ENCODE measurements around the gene CD151.

CD151 gene

DNA sequence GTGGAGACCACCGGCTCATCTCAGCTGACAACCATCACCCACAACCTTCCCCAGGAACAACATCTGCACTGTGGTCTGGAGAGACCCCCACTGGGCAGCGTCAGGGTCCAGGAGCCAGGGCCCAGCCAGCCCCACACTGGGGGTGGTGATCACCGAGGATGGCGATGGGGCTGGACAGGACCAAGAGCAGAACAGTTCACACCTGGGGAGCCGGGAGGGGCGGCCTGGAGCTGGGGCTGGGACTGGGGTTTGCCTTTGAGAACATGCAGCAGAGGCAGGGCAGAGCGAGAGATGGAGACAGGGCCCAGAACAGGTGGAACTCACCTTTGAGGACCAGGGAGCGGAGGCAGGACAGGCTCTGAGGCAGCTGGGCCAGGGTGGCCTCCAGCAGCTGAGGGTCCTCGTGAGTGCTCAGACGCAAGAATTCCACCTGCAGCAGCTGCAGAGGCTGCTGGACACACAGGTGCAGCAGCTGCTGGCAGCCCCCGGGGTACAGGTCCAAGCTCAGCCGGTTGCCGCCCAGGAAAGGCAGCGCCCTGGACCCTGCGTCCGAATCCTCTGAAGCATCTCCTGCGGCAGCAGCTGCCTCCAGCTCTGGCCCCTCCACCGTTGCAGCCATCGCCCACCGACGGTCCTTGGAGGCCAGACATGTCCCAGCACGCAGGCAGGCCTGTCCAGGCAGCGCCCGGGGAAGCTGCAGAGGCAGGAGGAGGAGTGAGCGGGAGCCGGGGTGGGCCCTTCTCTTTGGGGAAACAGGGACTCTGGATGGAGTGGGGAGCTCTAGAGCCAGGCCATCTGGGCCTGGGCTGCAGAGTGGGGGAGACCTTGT is 28.8 kb upstream of the CD151 start:
- H3K4me1 ChIP-seq (ENCODE audit: control insufficient read depth in 1 of 2, insufficient read depth in 2 of 2, low read length in 2 of 2): peaks cover 17 to 27% of the 10 kb centered on the region in 2 donors
- H3K27ac ChIP-seq (ENCODE audit: low read depth, low read length): no peak overlapping the region
- peak overlapping the region; percentile 64 to 80 for H3K4me3 ChIP-seq (ENCODE audit: low read depth in 1 of 2, low read length in 2 of 2)
- peak overlapping the region; percentile 29 to 70 for H3K9ac ChIP-seq (ENCODE audit: low read depth in 1 of 2, low read length in 2 of 2)
- peaks cover 8 to 21% of the 10 kb centered on the region in 2 donors for H3K36me3 ChIP-seq (ENCODE audit: control insufficient read depth in 1 of 2, insufficient read depth in 2 of 2, low read length in 2 of 2)
- H3K9me3 ChIP-seq (ENCODE audit: control insufficient read depth in 1 of 2, low read length in 2 of 2): no peaks in the 10 kb centered on the region
- no peaks in the 10 kb centered on the region for H3K27me3 ChIP-seq (ENCODE audit: control insufficient read depth in 1 of 2, insufficient read depth in 2 of 2, low read length in 2 of 2)

DNA sequence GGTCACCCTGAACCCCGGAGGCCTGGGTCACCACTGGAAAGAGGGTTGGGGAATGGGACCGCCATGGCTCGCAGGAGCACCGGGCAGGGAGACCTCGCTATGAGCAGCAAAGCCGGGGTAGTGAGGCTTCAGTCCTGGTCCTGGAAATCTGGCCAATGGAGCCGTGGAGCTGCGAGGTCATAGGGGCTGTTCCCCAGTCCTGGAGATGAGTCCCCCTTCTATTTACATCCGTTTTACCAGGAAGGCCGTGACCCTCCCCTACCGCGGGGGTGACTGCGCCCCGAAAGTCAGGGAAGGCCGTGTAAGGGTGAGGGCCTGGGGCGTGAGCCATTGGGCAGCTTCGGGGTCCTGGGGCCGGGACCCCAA is 28.2 kb upstream of the CD151 start:
- Histone ChIP-seq H3K36me3 (ENCODE audit: control insufficient read depth in 1 of 2, insufficient read depth in 2 of 2, low read length in 2 of 2) (peaks cover 8 to 15% of the 10 kb centered on the region in 2 donors), H3K4me1 (ENCODE audit: control insufficient read depth in 1 of 2, insufficient read depth in 2 of 2, low read length in 2 of 2) (peaks cover 17 to 28% of the 10 kb centered on the region in 2 donors), H3K9ac (ENCODE audit: low read depth in 1 of 2, low read length in 2 of 2) (peak overlapping the region; percentile 29 to 70), H3K27me3 (ENCODE audit: control insufficient read depth in 1 of 2, insufficient read depth in 2 of 2, low read length in 2 of 2) (no peaks in the 10 kb centered on the region), H3K27ac (ENCODE audit: low read depth, low read length) (no peak overlapping the region), H3K4me3 (ENCODE audit: low read depth in 1 of 2, low read length in 2 of 2) (peak overlapping the region; percentile 64 to 80), H3K9me3 (ENCODE audit: control insufficient read depth in 1 of 2, low read length in 2 of 2) (no peaks in the 10 kb centered on the region)

DNA sequence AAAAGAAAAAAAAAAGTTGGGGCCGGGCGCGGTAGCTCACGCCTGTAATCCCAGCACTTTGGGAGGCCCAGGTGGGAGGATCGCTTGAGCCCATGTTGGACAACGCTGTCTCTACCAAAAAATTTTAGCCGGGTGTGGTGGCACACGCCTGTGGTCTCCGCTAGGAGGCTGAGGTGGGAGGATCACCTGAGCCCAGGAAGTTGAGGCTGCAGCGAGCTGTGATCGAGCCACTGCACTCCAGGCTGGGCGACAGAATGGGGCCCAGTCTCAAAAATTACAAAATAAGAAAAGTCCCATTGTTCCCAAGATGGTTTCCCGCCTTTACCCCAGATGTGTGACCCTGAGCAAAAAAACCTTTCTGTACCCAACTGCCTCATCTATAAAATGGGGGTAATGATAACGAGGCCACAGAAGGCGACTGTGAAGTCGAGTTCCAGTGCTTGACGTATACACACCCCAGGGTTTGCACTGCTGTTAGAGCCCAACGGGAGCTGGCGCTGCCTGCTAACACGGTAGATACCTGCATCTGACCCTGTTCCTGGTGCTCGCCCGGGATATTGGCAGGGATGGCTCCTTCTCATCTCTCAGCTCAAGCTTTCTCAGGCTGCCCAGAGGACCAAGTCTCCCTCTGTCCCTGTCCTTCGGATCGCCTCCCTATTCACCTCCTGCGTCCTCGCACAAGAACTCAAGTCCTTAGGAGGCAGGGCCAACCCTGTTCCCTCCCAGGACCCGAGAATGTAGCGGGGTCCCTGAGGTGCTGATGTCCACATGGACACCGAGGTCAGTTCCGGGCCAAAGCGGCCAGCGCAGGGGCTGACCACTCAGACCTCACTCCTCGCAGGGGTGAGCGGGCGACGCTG is 24.1 kb upstream of the CD151 start:
- Histone ChIP-seq H3K27ac (ENCODE audit: low read depth, low read length) (peak overlapping the region; percentile 98), H3K27me3 (ENCODE audit: control insufficient read depth in 1 of 2, insufficient read depth in 2 of 2, low read length in 2 of 2) (no peaks in the 10 kb centered on the region), H3K9me3 (ENCODE audit: control insufficient read depth in 1 of 2, low read length in 2 of 2) (no peaks in the 10 kb centered on the region), H3K4me3 (ENCODE audit: low read depth in 1 of 2, low read length in 2 of 2) (peak overlapping the region; percentile 78 to 94), H3K36me3 (ENCODE audit: control insufficient read depth in 1 of 2, insufficient read depth in 2 of 2, low read length in 2 of 2) (peaks cover 22 to 27% of the 10 kb centered on the region in 2 donors), H3K9ac (ENCODE audit: low read depth in 1 of 2, low read length in 2 of 2) (peak overlapping the region; percentile 85 to 100), H3K4me1 (ENCODE audit: control insufficient read depth in 1 of 2, insufficient read depth in 2 of 2, low read length in 2 of 2) (peaks cover 31 to 46% of the 10 kb centered on the region in 2 donors)

DNA sequence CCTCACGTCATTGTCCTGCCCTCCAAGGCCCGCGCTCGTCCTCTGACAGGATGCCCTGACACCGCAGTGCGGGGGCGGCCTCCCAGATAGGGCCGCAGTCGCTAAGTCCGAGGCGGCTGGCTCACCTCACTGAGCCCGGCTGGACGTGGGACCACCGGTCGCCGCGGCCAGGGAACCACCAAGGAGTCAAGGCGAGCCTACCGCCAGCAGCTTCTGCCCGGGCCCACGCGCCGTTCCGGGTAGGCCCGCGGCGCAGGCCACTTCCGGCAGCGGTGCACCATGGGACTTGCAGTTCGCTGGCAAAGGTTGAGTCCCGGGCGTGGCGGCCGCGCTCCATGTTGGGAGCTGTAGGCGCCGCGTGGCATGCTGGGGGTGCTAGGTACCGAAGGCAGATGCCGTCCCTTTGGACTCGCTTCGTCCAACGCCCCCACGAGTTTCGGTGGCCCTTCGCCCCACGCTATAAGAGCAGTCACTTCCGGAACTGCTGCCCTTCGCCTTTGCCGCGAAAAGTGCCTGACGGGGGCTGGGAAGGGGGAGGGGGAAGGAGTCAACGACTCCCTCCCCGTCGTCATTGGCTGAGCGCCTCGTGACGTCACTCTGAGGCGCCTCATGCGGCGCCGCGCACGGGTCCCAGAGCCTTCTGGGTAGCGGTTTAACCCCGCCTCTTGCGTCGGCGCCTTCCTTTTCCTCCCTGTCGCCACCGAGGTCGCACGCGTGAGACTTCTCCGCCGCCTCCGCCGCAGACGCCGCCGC is 23.3 kb upstream of the CD151 start, which contains the start of gene RPLP2:
TSS of gene RPLP2 (plus strand) at position 681 of the 753 bp plus-strand sequence. CDS start 268 bp downstream, outside the sequence.
- no peaks in the 10 kb centered on the region for H3K27me3 ChIP-seq (ENCODE audit: control insufficient read depth in 1 of 2, insufficient read depth in 2 of 2, low read length in 2 of 2)
- H3K9me3 ChIP-seq (ENCODE audit: control insufficient read depth in 1 of 2, low read length in 2 of 2): no peaks in the 10 kb centered on the region
- peaks cover 23 to 38% of the 10 kb centered on the region in 2 donors for H3K4me1 ChIP-seq (ENCODE audit: control insufficient read depth in 1 of 2, insufficient read depth in 2 of 2, low read length in 2 of 2)
- H3K27ac ChIP-seq (ENCODE audit: low read depth, low read length): peak within 1 kb of the TSS; percentile 98
- H3K36me3 ChIP-seq (ENCODE audit: control insufficient read depth in 1 of 2, insufficient read depth in 2 of 2, low read length in 2 of 2): peaks cover 22 to 28% of the 10 kb centered on the region in 2 donors
- H3K9ac ChIP-seq (ENCODE audit: low read depth in 1 of 2, low read length in 2 of 2): peak within 1 kb of the TSS; percentile 85 to 100
- H3K4me3 ChIP-seq (ENCODE audit: low read depth in 1 of 2, low read length in 2 of 2): peak within 1 kb of the TSS; percentile 78 to 94

DNA sequence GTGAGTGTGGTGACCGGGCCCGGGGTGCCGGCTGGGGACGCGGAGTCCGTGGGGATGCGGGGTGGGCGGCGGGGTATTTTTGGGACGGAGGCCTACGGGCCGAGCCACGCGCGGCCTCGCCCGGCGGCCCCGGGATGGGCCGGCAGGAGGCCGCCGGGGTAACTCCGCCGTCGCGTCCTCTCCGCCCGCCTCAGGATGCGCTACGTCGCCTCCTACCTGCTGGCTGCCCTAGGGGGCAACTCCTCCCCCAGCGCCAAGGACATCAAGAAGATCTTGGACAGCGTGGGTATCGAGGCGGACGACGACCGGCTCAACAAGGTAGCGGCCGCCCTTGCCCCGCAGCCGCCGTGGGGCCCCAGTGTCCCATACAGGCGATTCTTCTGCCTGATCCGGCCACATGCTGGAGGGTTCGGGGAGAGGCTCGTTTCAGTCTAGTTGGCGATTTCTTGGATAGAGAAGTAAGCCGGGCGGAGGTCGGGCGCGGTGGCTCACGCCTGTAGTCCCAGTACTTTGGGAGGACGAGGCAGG is 22.6 kb upstream of the CD151 start:
- no peaks in the 10 kb centered on the region for H3K9me3 ChIP-seq (ENCODE audit: control insufficient read depth in 1 of 2, low read length in 2 of 2)
- H3K27me3 ChIP-seq (ENCODE audit: control insufficient read depth in 1 of 2, insufficient read depth in 2 of 2, low read length in 2 of 2): no peaks in the 10 kb centered on the region
- H3K4me3 ChIP-seq (ENCODE audit: low read depth in 1 of 2, low read length in 2 of 2): peak overlapping the region; percentile 78 to 94
- H3K36me3 ChIP-seq (ENCODE audit: control insufficient read depth in 1 of 2, insufficient read depth in 2 of 2, low read length in 2 of 2): peaks cover 22 to 31% of the 10 kb centered on the region in 2 donors
- H3K27ac ChIP-seq (ENCODE audit: low read depth, low read length): peak overlapping the region; percentile 98
- peak overlapping the region; percentile 85 to 100 for H3K9ac ChIP-seq (ENCODE audit: low read depth in 1 of 2, low read length in 2 of 2)
- H3K4me1 ChIP-seq (ENCODE audit: control insufficient read depth in 1 of 2, insufficient read depth in 2 of 2, low read length in 2 of 2): peaks cover 19 to 35% of the 10 kb centered on the region in 2 donors

DNA sequence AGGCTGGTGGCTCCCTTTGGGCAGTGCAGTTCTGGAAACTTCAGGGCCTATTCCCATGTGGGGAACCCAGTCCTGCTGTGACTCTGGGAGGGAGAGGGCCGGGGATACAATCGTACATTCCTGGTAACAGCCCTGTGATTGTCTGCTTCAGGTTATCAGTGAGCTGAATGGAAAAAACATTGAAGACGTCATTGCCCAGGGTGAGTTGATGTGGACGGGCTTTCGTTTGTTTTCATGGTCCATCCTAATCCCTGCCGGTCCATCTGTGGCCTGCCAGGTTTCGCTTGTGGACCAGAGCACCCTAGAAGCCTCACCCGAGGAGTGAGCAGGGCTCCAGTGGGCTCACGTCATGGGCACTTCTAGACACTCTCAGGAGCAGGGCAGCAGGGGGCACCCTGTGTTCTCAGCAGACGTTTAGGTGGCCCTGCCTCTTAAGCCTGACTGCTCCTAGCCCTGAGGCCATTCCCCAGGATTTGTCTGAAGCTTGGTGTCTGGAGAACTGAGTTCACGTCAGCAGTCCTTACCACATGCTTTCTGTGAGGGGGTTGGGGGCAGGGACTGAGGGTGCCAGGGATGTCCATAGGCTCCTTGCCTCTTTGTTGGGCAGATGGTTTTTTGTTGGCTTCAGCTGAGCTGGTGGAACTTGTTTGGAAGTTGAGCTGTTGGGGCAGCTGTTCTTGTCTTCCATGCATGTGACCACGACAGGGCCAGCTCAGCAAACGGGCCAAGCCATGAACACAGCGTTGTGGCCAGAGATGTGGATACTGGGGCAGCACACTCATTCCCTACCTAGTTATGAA is 21.1 kb upstream of the CD151 start:
- Histone ChIP-seq H3K9me3 (ENCODE audit: control insufficient read depth in 1 of 2, low read length in 2 of 2) (no peaks in the 10 kb centered on the region), H3K27ac (ENCODE audit: low read depth, low read length) (no peak overlapping the region), H3K4me3 (ENCODE audit: low read depth in 1 of 2, low read length in 2 of 2) (peak overlapping the region; percentile 78 to 94), H3K9ac (ENCODE audit: low read depth in 1 of 2, low read length in 2 of 2) (peak overlapping the region; percentile 85 to 100), H3K36me3 (ENCODE audit: control insufficient read depth in 1 of 2, insufficient read depth in 2 of 2, low read length in 2 of 2) (peaks cover 22 to 31% of the 10 kb centered on the region in 2 donors), H3K4me1 (ENCODE audit: control insufficient read depth in 1 of 2, insufficient read depth in 2 of 2, low read length in 2 of 2) (peaks cover 19 to 32% of the 10 kb centered on the region in 2 donors), H3K27me3 (ENCODE audit: control insufficient read depth in 1 of 2, insufficient read depth in 2 of 2, low read length in 2 of 2) (no peaks in the 10 kb centered on the region)

DNA sequence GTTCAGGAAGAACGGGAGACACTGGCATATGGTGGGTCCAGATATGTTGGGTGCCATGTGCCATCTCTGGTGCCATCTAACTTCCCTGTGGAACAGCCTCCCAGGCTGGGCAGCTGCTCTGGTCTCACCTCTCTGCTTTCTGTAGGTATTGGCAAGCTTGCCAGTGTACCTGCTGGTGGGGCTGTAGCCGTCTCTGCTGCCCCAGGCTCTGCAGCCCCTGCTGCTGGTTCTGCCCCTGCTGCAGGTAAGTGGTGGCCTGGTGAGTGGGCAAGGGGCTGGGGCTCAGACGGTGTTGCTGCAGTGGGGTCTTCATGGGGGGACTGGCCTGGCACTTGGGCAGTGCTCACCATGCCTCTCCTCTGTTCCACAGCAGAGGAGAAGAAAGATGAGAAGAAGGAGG is 20.4 kb upstream of the CD151 start:
- peaks cover 19 to 32% of the 10 kb centered on the region in 2 donors for H3K4me1 ChIP-seq (ENCODE audit: control insufficient read depth in 1 of 2, insufficient read depth in 2 of 2, low read length in 2 of 2)
- H3K4me3 ChIP-seq (ENCODE audit: low read depth in 1 of 2, low read length in 2 of 2): no peak overlapping the region
- H3K9me3 ChIP-seq (ENCODE audit: control insufficient read depth in 1 of 2, low read length in 2 of 2): no peaks in the 10 kb centered on the region
- no peak overlapping the region for H3K9ac ChIP-seq (ENCODE audit: low read depth in 1 of 2, low read length in 2 of 2)
- H3K27ac ChIP-seq (ENCODE audit: low read depth, low read length): no peak overlapping the region
- H3K36me3 ChIP-seq (ENCODE audit: control insufficient read depth in 1 of 2, insufficient read depth in 2 of 2, low read length in 2 of 2): peaks cover 22 to 31% of the 10 kb centered on the region in 2 donors
- H3K27me3 ChIP-seq (ENCODE audit: control insufficient read depth in 1 of 2, insufficient read depth in 2 of 2, low read length in 2 of 2): no peaks in the 10 kb centered on the region

DNA sequence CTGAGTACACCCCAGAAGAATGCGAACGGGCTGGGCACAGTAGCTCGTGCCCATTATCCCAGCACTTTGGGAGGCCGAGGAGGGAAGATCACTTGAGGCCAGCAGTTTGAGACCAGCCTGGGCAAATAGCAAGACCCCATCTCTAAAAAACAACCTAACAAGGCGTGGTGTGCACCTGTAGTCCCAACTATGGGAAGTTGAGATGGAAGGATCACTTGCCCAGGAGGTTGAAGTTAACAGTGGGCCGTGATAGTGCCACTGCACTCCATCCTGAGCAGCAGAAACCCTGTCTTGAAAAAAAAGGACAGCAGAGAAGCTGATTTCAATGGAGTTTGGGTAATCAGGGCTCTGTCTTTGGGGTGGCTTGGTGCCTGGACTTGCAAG is 19.7 kb upstream of the CD151 start:
- Histone ChIP-seq H3K27me3 (ENCODE audit: control insufficient read depth in 1 of 2, insufficient read depth in 2 of 2, low read length in 2 of 2) (no peaks in the 10 kb centered on the region), H3K36me3 (ENCODE audit: control insufficient read depth in 1 of 2, insufficient read depth in 2 of 2, low read length in 2 of 2) (peaks cover 22 to 31% of the 10 kb centered on the region in 2 donors), H3K9ac (ENCODE audit: low read depth in 1 of 2, low read length in 2 of 2) (no peak overlapping the region), H3K27ac (ENCODE audit: low read depth, low read length) (no peak overlapping the region), H3K4me1 (ENCODE audit: control insufficient read depth in 1 of 2, insufficient read depth in 2 of 2, low read length in 2 of 2) (peaks cover 19 to 28% of the 10 kb centered on the region in 2 donors), H3K9me3 (ENCODE audit: control insufficient read depth in 1 of 2, low read length in 2 of 2) (no peaks in the 10 kb centered on the region), H3K4me3 (ENCODE audit: low read depth in 1 of 2, low read length in 2 of 2) (no peak overlapping the region)
